B cell (primary cell): ENCODE results near the gene KNG1. TPM values are rescaled to one million over a fixed set of nuclear protein-coding genes. Genes with fewer than 3 reads are reported as not detected.

ENCODE experiments used
- ATAC-seq: fragments of 200-7000 bp; cut with Tn5 transposase; one replicate; pipeline ENCODE4 v1.10.0; 2021; ENCODE audit warnings: low read depth, mild to moderate bottlenecking, moderate number of reproducible peaks, moderate library complexity
- CTCF ChIA-PET: fragments of 350-600 bp; sonication (Branson Sonifier 250); formaldehyde crosslinking; loops from one replicate; lab custom pipeline; 2021; ENCODE audit warnings: antibody characterized with exemption, inconsistent platforms; lab: Charles Lee
- POLR2A ChIA-PET: fragments of 350-600 bp; sonication (Branson Sonifier 250); formaldehyde crosslinking; loops from one replicate; lab custom pipeline; 2021; ENCODE audit warnings: antibody characterized with exemption; lab: Charles Lee
- DNase-seq: peaks from one replicate; pipeline ENCODE4 v3.0.0; 2013
- H2AFZ ChIP-seq: 2 replicates; pipeline ENCODE4 v1.6.1; 2012; ENCODE audit warnings: mild to moderate bottlenecking, low read depth, low read length; ENCODE audit not compliant: insufficient read depth, poor library complexity, severe bottlenecking
- H3K27ac ChIP-seq, 2 donors: 1 replicate in 1 of 2; 2 replicates in 1 of 2; pipeline ENCODE4 v1.5.1; 2012 to 2013; ENCODE audit warnings: low read length in 2 of 2, mild to moderate bottlenecking in 2 of 2, moderate library complexity in 1 of 2
- H3K27me3 ChIP-seq, 4 experiments: fragments of 200-600 bp in 1 of 4; sonication (generic) in 1 of 4; replicated peaks in 1 of 4; 1 replicate in 2 of 4; 2 replicates in 2 of 4; pipeline versions ENCODE4 v1.6.1 to v1.7.0; 2013 to 2016; ENCODE audit warnings: low read length in 3 of 4, mild to moderate bottlenecking in 2 of 4, mixed read lengths in 1 of 4, moderate library complexity in 1 of 4; ENCODE audit not compliant: insufficient read depth in 4 of 4, control insufficient read depth in 3 of 4; ENCODE audit errors: control extremely low read depth in 1 of 4
- H3K36me3 ChIP-seq, 2 experiments: replicated peaks in 1 of 2; 1 replicate in 1 of 2; 2 replicates in 1 of 2; pipeline versions ENCODE4 v1.6.1 to v1.7.1; 2013; ENCODE audit warnings: low read length in 1 of 2; ENCODE audit not compliant: insufficient read depth in 2 of 2, control insufficient read depth in 1 of 2; ENCODE audit errors: control extremely low read depth in 1 of 2, extremely low read depth in 1 of 2
- H3K4me1 ChIP-seq, 2 donors: fragments of 200-600 bp in 1 of 2; sonication (generic) in 1 of 2; 1 replicate in 1 of 2; 2 replicates in 1 of 2; pipeline versions ENCODE4 v1.5.1 to v1.6.1; 2013 to 2017; ENCODE audit warnings: low read length in 2 of 2; ENCODE audit not compliant: control insufficient read depth in 2 of 2, insufficient read depth in 2 of 2
- H3K4me2 ChIP-seq: replicated peaks from 2 replicates; pipeline ENCODE3; 2012; ENCODE audit warnings: mild to moderate bottlenecking, low read depth, low read length; ENCODE audit not compliant: poor library complexity, severe bottlenecking
- H3K4me3 ChIP-seq, 5 experiments: fragments of 200-600 bp in 1 of 5; sonication (generic) in 1 of 5; 1 replicate in 3 of 5; 2 replicates in 2 of 5; pipeline versions ENCODE4 v1.5.1 to v1.7.0; 2011 to 2016; ENCODE audit warnings: low read length in 4 of 5, mild to moderate bottlenecking in 4 of 5, low read depth in 2 of 5, control low read depth in 1 of 5, moderate library complexity in 1 of 5; ENCODE audit not compliant: insufficient read depth in 1 of 5; ENCODE audit errors: control extremely low read depth in 1 of 5, extremely low read depth in 1 of 5
- H3K79me2 ChIP-seq: fragments of 200-600 bp; sonication (generic); one replicate; pipeline ENCODE4 v1.6.0; 2016; ENCODE audit warnings: low read length; ENCODE audit not compliant: control insufficient read depth, insufficient read depth
- H3K9ac ChIP-seq: fragments of 200-600 bp; sonication (generic); 2 replicates; pipeline ENCODE4 v1.6.1; 2017; ENCODE audit warnings: mild to moderate bottlenecking, low read length, moderate library complexity
- H3K9me3 ChIP-seq, 3 donors: one replicate each; pipeline versions ENCODE4 v1.6.1 to v1.7.1; 2013; ENCODE audit warnings: low read length in 2 of 3; ENCODE audit not compliant: control insufficient read depth in 2 of 3, insufficient read depth in 1 of 3; ENCODE audit errors: control extremely low read depth in 1 of 3
- H4K20me1 ChIP-seq: 2 replicates; pipeline ENCODE4 v1.6.0; 2012; ENCODE audit warnings: mild to moderate bottlenecking, low read length; ENCODE audit not compliant: insufficient read depth, control insufficient read depth, poor library complexity, severe bottlenecking
- H3K27ac Mint-ChIP-seq: one replicate; pipeline ENCODE4 v1.8.0; 2021; ENCODE audit warnings: mixed read lengths
- H3K27me3 Mint-ChIP-seq: one replicate; pipeline ENCODE4 v1.8.0; 2021; ENCODE audit warnings: mixed read lengths
- H3K4me1 Mint-ChIP-seq: one replicate; pipeline ENCODE4 v1.8.0; 2021; ENCODE audit warnings: mixed read lengths
- H3K4me3 Mint-ChIP-seq: one replicate; pipeline ENCODE4 v1.8.0; 2021; ENCODE audit warnings: mixed read lengths
- H3K9me3 Mint-ChIP-seq: one replicate; pipeline ENCODE4 v1.8.0; 2022; ENCODE audit warnings: mixed read lengths; ENCODE audit not compliant: insufficient read depth
- CTCF ChIP-seq: fragments of 200-600 bp; IDR thresholded peaks from one replicate; pipeline ENCODE4 v1.8.0; 2022; ENCODE audit warnings: antibody characterized with exemption, mild to moderate bottlenecking
- EZH2 ChIP-seq: IDR thresholded peaks from 2 replicates; pipeline ENCODE4 v1.6.1; 2012; ENCODE audit warnings: borderline replicate concordance, low read depth, mild to moderate bottlenecking, moderate library complexity, low read length; ENCODE audit not compliant: insufficient read depth, poor library complexity, severe bottlenecking
- WGBS: methylation state at CpG from one replicate; pipeline ENCODE4 v1.1.5; 2013; ENCODE audit warnings: missing lambda C conversion rate; ENCODE audit not compliant: insufficient coverage; 5-methylcytosine and 5-hydroxymethylcytosine counted together
- intact Hi-C: fragments of 100-400 bp; cut with micrococcal nuclease; formaldehyde crosslinking; loops from one replicate; pipeline ENCODE4 v1.10.0; 2022
- polyA plus RNA-seq: library from polyadenylated mRNA; depleted of rRNA; stranded (reverse); fragments of >200 nt; gene quantifications from 2 replicates; pipeline ENCODE4 v1.2.3, GENCODE V29; 2012
- total RNA-seq, 2 donors: library from RNA; stranded (reverse); fragments of 120-200 nt in 1 of 2; gene quantifications; 1 replicate in 1 of 2; 2 replicates in 1 of 2; pipeline versions ENCODE4 v1.2.3 to v1.2.4, GENCODE V29; 2013 to 2022

The KNG1 gene
- total and polyA plus RNA-seq, 2 donors (not counting 1 experiment from before 2014, with no cell fraction given) = not detected

GRCh38 chr3:186705882-186706780 is 11.0 kb upstream of the KNG1 start:
- 66% methylated on average over 3 of the region's 6 CpGs for WGBS
- ATAC-seq (no peak), DNase-seq (no peak)
- H3K79me2 ChIP-seq = no peaks in the 10 kb centered on the region
- no peak overlapping the region for H3K27ac ChIP-seq
- H3K4me1 Mint-ChIP-seq = no peaks in the 10 kb centered on the region
- ChIA-PET CTCF (no interaction called here), POLR2A (no interaction called here)
- intact Hi-C loops = no loop called here
- TF ChIP-seq EZH2 = no peak
- TF ChIP-seq CTCF = no peak
- H3K9me3 ChIP-seq = no peaks in the 10 kb centered on the region
- no peaks in the 10 kb centered on the region for H3K4me1 ChIP-seq
- no peak overlapping the region for H3K9ac ChIP-seq
- no peak overlapping the region for H3K27ac Mint-ChIP-seq
- H3K4me3 ChIP-seq = no peak overlapping the region
- H3K27me3 Mint-ChIP-seq = peaks cover 23% of the 10 kb centered on the region
- no peaks in the 10 kb centered on the region for H3K36me3 ChIP-seq
- no peak overlapping the region for H2AFZ ChIP-seq
- no peak overlapping the region for H3K4me2 ChIP-seq
- H3K9me3 Mint-ChIP-seq = no peaks in the 10 kb centered on the region
- H3K4me3 Mint-ChIP-seq = no peak overlapping the region
- no peaks in the 10 kb centered on the region for H4K20me1 ChIP-seq
- peaks cover 0 to 9% (median 3%) of the 10 kb centered on the region in 4 experiments for H3K27me3 ChIP-seq

GRCh38 chr3:186708983-186709679 is 8.0 kb upstream of the KNG1 start:
- Histone ChIP-seq H3K36me3 (no peaks in the 10 kb centered on the region), H3K4me2 (no peak overlapping the region), H2AFZ (no peak overlapping the region), H3K27ac (no peak overlapping the region), H3K4me3 (no peak overlapping the region), H3K79me2 (no peaks in the 10 kb centered on the region), H4K20me1 (no peaks in the 10 kb centered on the region), H3K4me1 (no peaks in the 10 kb centered on the region), H3K9ac (no peak overlapping the region), H3K27me3 (peaks cover 0 to 9% (median 3%) of the 10 kb centered on the region in 4 experiments), H3K9me3 (no peaks in the 10 kb centered on the region)
- ChIA-PET CTCF (no interaction called here), POLR2A (no interaction called here)
- Mint-ChIP-seq H3K4me3 (no peak overlapping the region), H3K9me3 (no peaks in the 10 kb centered on the region), H3K4me1 (no peaks in the 10 kb centered on the region), H3K27ac (no peak overlapping the region), H3K27me3 (peaks cover 27% of the 10 kb centered on the region)
- TF ChIP-seq CTCF (no peak), EZH2 (no peak)
- ATAC-seq (no peak), DNase-seq (no peak)
- intact Hi-C loops = no loop called here
- 86% methylated on average over 4 of the region's 6 CpGs for WGBS
